ENCODE results near the gene ST7.

The ST7 gene

DNA sequence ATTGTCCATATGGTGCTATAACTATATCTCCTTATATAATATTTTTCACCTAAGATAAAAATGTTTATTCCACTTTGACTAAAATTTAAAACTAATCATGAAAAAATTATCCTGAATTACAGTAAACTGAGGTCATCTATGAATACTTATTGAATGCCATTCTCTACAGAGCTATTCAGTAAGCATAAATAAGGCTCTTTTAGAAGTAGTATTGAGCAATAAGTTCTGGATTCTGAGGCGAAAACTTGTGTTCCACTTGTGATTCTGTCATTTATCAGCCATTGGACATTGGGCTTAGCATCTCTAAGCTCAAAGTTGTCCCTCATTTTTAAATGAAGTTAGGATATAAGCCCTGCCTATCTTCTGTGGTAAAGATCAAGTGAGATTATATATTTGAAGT is 238.8 kb downstream of the ST7 start:
- Mint-ChIP-seq H3K4me1 (ENCODE audit: low read depth) (no peaks in the 10 kb centered on the region), H3K36me3 (ENCODE audit: low read depth) (no peaks in the 10 kb centered on the region), H3K9me3 (no peaks in the 10 kb centered on the region), H3K27ac (no peak overlapping the region), H3K27me3 (no peaks in the 10 kb centered on the region), H3K4me3 (no peak overlapping the region)

DNA sequence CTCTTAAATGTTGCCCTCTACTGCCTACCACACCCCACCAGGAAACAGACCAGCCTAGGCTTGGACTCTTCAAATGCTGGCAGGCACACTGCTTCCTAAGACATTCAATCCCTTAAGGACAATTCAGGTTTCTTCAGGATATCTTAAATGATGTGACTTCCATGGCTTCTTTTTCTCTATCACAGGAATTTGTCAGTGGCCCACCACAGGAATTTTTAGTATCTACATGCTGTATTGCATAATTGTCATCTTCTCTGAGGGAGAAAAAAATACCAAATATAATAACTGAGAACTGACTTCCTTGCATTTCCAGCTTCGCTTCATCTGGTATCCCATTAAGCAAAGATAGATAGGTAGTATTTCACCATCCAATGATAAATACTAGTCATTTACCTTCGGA is 240.3 kb downstream of the ST7 start:
- H3K27ac Mint-ChIP-seq, result no peak overlapping the region
- no peak overlapping the region for H3K4me3 Mint-ChIP-seq
- no peaks in the 10 kb centered on the region for H3K4me1 Mint-ChIP-seq (ENCODE audit: low read depth)
- H3K36me3 Mint-ChIP-seq (ENCODE audit: low read depth), result no peaks in the 10 kb centered on the region
- no peaks in the 10 kb centered on the region for H3K9me3 Mint-ChIP-seq
- no peaks in the 10 kb centered on the region for H3K27me3 Mint-ChIP-seq

DNA sequence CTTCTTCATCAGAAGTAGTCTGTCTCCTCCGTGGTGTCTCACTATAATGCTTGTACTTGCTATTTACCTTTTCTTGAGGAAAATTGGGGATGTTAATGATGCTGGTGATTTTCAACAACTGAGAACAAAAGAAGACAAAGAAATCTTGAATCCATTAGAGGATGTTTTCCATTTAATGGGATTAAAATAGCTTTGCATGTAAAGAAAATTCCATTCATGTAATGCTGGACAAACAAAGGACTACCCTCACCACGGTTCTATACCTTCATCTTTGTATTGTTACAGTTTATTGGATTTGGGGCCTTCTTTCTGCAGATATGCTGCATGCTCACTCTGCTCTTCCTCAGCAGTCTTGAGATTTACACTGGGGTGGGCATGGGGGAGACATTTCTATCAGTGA is 241.1 kb downstream of the ST7 start:
- H3K9me3 Mint-ChIP-seq, result no peaks in the 10 kb centered on the region
- H3K27ac Mint-ChIP-seq, result no peak overlapping the region
- no peaks in the 10 kb centered on the region for H3K27me3 Mint-ChIP-seq
- H3K4me1 Mint-ChIP-seq (ENCODE audit: low read depth), result no peaks in the 10 kb centered on the region
- no peaks in the 10 kb centered on the region for H3K36me3 Mint-ChIP-seq (ENCODE audit: low read depth)
- no peak overlapping the region for H3K4me3 Mint-ChIP-seq

DNA sequence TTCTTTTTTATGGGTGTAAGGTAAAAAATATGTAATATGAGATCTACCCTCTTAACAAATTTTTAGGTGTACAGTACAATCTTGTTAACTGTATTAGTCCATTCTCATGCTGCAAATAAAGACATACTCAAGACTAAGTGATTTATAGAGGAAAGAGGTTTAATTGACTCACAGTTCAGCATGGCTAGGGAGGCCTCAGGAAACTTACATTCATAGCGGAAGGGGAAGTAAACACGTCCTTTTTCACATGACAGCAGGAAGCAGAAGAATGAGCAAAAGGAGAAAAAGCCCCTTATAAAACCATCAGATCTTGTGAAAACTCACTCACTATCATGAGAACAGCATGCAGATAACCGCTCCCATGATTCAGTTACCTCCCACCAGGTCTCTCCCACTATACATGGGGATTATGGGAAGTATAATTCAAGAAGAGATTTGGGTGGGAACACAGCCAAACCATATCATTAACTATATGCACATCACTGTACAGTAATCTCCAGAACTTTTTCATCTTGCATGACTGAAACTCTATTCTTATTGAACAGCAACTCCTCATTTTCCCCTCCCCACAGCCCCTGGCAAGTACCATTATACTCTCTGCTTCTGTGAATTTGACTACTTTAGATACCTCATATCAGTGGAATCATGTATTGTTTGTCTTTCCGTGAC is 242.2 kb downstream of the ST7 start:
- H3K9me3 Mint-ChIP-seq, result no peaks in the 10 kb centered on the region
- H3K36me3 Mint-ChIP-seq (ENCODE audit: low read depth), result no peaks in the 10 kb centered on the region
- H3K27me3 Mint-ChIP-seq, result no peaks in the 10 kb centered on the region
- H3K4me3 Mint-ChIP-seq, result no peak overlapping the region
- H3K4me1 Mint-ChIP-seq (ENCODE audit: low read depth), result no peaks in the 10 kb centered on the region
- no peak overlapping the region for H3K27ac Mint-ChIP-seq

DNA sequence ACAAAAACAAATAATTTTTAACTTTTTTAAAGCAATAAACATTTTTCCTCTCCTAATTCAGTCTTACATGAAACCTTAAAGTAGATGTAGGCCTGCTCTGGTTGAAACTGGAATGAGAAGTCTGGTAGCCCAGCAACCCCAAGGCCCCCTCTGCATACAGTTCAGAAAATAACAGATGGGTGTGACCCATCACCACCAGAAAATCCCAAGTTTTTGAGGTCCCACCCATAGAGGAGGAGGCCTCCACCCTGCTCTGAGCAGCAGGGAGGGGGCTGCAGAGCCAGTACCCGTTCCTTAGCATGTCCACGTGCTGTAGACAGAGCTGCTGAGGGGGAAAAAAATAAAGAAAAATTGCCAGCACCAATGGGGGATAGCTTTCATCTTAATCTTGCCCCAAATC is 246.8 kb downstream of the ST7 start:
- Mint-ChIP-seq H3K27me3 (no peaks in the 10 kb centered on the region), H3K36me3 (ENCODE audit: low read depth) (no peaks in the 10 kb centered on the region), H3K4me1 (ENCODE audit: low read depth) (no peaks in the 10 kb centered on the region), H3K4me3 (no peak overlapping the region), H3K27ac (no peak overlapping the region), H3K9me3 (no peaks in the 10 kb centered on the region)

DNA sequence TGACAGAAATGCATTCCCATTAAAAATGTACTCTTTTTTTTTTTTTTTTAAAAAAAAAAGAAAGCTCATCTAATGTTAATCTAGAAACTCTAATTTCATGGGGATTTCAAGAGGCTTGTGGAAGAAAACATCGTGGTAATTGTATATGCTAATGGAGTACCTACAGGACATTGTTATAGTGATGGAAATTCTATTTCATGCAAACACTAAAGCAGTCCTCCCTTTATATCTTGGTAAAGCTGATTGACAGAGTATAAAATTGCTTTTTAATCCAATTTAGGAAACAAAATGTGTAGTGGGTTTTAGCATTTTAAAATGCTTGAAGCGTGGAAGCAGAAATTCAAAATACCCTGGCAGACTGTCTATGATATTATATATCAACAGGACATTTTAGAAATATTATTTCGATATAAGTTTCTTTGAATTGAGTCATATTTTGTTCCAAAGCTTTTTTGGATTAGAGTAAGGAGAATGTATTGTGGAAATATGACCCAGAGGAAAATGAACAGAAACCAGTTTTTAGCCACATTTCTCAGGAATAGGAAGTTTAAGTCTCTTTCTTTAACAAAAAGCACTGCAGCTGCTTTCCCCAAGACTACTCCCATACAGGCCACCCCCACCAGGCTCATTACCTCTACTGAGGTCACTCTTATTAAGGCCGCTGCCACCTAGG is 247.6 kb downstream of the ST7 start:
- Mint-ChIP-seq H3K27me3 (no peaks in the 10 kb centered on the region), H3K36me3 (ENCODE audit: low read depth) (no peaks in the 10 kb centered on the region), H3K4me1 (ENCODE audit: low read depth) (no peaks in the 10 kb centered on the region), H3K27ac (no peak overlapping the region), H3K4me3 (no peak overlapping the region), H3K9me3 (no peaks in the 10 kb centered on the region)

DNA sequence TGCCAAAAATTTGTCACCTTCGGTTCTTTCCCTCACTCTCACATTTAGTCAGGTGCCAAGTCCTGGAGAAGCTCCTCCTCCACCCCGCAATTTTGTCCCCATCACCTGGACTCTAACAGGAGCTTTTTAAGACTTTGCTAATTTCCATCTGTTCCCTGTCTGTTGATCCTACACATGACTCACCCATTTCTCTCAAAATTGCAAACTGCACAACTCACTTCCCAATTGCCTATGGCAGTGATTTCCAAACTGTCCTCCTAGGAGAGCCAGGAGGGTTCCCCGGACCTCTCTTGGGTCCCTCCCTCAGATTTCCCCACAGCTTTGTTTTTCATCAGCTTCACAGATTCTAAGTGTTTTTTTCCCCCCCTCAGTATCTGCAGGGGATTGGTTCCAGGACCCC is 249.2 kb downstream of the ST7 start:
- no peaks in the 10 kb centered on the region for H3K36me3 Mint-ChIP-seq (ENCODE audit: low read depth)
- H3K4me1 Mint-ChIP-seq (ENCODE audit: low read depth), result no peaks in the 10 kb centered on the region

DNA sequence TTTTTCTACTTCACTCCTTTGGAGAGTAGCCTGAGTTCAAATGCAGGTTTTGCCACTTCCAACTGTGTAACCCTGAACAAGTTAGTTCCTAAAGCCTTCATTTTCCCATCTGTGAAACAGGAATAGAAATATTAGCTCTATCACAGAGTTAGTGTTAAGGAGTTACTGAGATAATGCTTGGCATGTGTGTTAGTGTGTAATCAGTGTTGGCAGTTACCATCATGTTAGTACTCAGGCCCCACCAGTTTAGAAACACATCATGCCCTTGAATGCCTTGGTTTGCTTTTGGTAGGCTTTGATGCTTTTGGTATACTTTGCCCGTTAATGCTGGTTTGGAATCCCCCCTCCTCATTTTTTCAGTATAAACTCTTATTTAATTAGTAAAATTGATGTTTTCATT is 249.9 kb downstream of the ST7 start:
- Mint-ChIP-seq H3K27me3 (no peaks in the 10 kb centered on the region), H3K36me3 (ENCODE audit: low read depth) (no peaks in the 10 kb centered on the region), H3K9me3 (no peaks in the 10 kb centered on the region), H3K4me1 (ENCODE audit: low read depth) (no peaks in the 10 kb centered on the region), H3K4me3 (no peak overlapping the region), H3K27ac (no peak overlapping the region)

More for the DNA sequence above, 249.2 kb downstream of the ST7 start:
- Mint-ChIP-seq H3K9me3 (no peaks in the 10 kb centered on the region), H3K4me3 (no peak overlapping the region), H3K27me3 (no peaks in the 10 kb centered on the region), H3K27ac (no peak overlapping the region)

DNA sequence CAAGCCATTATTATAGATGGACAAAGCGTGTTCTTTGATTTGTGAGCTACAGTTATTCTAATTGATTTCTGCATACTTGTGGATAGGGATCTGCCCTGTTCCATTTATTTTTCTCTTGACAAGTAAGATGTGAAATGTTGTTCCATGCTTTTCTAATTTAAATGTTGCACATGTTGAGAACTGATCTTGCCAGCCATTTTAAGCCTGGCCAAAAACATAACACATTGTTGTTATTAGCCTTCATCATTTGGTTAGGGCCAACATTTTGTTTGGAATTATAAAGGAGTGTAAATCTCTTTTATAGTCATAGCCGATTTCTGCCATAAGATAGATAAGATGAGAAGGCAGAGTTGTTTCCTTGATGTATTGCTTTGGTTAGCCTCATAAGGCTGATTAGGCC is 252.6 kb downstream of the ST7 start:
- H3K36me3 Mint-ChIP-seq (ENCODE audit: low read depth), result peaks cover 3% of the 10 kb centered on the region
- H3K9me3 Mint-ChIP-seq, result no peaks in the 10 kb centered on the region
- H3K27ac Mint-ChIP-seq, result no peak overlapping the region
- H3K27me3 Mint-ChIP-seq, result no peaks in the 10 kb centered on the region
- H3K4me1 Mint-ChIP-seq (ENCODE audit: low read depth), result no peaks in the 10 kb centered on the region
- no peak overlapping the region for H3K4me3 Mint-ChIP-seq

DNA sequence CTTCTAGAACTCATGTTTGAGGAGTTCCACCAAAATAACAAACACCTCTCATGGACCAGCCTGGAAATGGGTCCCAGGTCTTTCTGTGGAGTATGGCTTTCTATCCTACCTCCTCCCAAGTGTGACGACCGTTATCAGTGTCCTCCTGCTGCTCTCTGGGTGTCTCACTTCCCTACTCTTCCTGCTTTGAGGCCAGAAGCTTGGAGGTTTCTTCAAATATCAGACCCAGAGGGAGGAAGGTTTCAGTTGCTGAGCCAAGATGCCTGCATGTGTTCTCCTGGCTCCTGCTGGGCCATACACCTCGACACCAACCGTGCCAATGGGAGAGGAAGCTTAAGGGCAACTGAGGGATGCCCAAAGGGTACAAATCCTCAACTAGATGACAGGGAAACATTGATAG is 255.0 kb downstream of the ST7 start:
- no peaks in the 10 kb centered on the region for H3K4me1 Mint-ChIP-seq (ENCODE audit: low read depth)
- H3K27me3 Mint-ChIP-seq, result no peaks in the 10 kb centered on the region
- H3K4me3 Mint-ChIP-seq, result no peak overlapping the region
- H3K9me3 Mint-ChIP-seq, result no peaks in the 10 kb centered on the region
- no peak overlapping the region for H3K27ac Mint-ChIP-seq
- H3K36me3 Mint-ChIP-seq (ENCODE audit: low read depth), result peaks cover 3% of the 10 kb centered on the region

DNA sequence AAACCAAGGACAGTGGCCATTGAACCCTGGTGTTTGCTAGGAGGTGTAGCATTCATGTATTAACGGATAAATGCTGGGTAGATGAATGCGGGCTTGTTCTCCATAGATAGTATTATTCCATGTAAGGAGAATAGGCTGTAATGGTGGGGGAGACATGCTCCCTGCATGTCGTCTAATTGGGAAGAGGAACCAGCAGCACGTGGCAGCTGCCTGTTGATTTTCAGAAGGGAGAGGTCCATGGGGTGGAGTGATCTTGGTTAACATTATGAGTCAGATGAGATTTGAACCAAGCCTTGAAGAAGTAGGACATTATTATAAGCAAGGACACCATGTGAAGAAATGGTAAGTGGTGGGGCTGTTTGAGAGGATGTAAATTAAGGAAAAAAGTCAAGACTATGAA is 257.1 kb downstream of the ST7 start:
- H3K36me3 Mint-ChIP-seq (ENCODE audit: low read depth), result peaks cover 3% of the 10 kb centered on the region
- H3K4me1 Mint-ChIP-seq (ENCODE audit: low read depth), result no peaks in the 10 kb centered on the region
- H3K27ac Mint-ChIP-seq, result no peak overlapping the region
- no peaks in the 10 kb centered on the region for H3K9me3 Mint-ChIP-seq
- no peaks in the 10 kb centered on the region for H3K27me3 Mint-ChIP-seq
- H3K4me3 Mint-ChIP-seq, result no peak overlapping the region

DNA sequence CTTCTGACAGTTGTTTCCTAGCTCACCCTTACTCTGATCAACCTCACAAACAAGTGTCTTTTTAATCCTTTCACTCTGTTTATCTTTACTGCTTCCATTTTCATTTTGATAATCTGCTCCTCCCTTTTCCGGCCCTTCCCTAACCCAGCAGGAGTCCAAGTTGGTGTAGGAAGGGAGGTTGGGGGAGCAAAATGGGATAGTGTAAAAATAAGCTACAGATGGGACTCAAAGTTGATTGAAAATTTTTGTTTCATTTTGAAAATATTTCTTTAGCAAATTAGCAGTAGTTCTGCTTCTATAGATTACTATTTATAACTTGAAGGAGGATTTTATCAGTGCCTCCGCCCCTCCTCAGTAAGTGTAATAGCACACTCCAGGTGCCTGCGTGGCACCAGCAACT is 257.6 kb downstream of the ST7 start:
- Mint-ChIP-seq H3K27me3 (no peaks in the 10 kb centered on the region), H3K4me1 (ENCODE audit: low read depth) (no peaks in the 10 kb centered on the region), H3K36me3 (ENCODE audit: low read depth) (peaks cover 3% of the 10 kb centered on the region), H3K27ac (no peak overlapping the region), H3K9me3 (no peaks in the 10 kb centered on the region), H3K4me3 (no peak overlapping the region)

DNA sequence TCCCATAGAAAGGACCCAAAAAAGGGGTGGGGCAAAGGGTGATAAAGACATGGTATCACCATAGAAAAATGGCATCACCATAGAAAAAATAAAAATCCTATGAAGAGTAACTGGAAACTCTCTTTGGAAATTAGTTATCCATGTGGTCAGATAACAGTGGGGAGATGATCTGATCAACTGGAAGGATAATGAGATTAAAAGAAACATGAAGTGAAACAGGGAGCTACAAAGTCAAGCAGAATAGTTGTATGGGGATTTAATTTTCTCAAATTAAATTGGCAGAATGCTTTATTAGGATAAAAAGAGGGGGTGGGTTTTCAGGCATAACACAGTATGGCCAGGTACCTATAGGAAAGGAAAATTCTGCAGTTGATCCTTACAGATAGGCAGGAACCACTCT is 258.3 kb downstream of the ST7 start:
- Mint-ChIP-seq H3K27me3 (no peaks in the 10 kb centered on the region), H3K4me1 (ENCODE audit: low read depth) (no peaks in the 10 kb centered on the region), H3K9me3 (no peaks in the 10 kb centered on the region), H3K36me3 (ENCODE audit: low read depth) (peaks cover 3% of the 10 kb centered on the region), H3K27ac (no peak overlapping the region), H3K4me3 (no peak overlapping the region)

DNA sequence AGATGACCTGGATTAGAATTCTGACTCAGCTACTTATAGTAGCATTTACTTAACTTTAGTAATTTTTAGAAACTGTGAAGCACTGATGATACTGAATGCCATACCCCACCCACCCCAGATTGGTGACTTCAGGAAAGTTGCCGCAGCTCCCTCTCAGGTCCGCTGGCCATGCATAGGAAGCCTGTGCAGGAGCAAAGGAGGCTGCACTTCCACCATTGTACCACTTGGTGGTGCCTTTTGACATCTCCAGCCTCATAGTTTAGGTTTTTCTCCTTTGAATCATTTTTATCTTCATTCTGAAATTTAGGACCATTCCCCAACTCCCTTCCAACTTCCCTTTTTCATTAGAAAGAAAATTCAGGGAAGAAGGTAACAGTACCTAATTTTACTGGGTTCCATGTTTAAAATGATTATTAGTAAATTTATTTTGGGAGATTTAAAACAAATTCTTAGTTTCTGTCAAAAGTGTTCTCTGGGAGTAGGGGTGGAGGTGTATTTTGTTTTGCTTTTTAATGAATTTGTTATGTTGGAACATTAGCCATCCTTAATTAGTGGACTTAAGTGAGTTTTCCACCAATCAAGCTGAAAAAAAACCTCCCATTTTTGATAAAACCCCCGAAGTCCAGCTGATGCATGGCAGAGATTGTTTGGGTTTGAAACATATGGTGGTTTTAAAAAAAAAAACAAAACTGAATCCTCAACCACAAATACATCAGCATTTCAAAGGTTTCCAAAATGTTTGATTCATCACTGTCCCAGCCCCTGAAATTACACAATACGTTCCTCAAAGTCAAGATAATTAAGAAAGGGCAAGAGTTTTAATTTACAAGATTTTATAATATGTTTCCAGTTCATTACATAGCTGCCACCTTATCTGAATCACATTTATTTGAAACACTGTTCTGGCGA is 259.9 kb downstream of the ST7 start:
- H3K36me3 Mint-ChIP-seq (ENCODE audit: low read depth), result peaks cover 3% of the 10 kb centered on the region
- H3K4me3 Mint-ChIP-seq, result no peak overlapping the region
- H3K27ac Mint-ChIP-seq, result no peak overlapping the region
- H3K9me3 Mint-ChIP-seq, result no peaks in the 10 kb centered on the region
- no peaks in the 10 kb centered on the region for H3K4me1 Mint-ChIP-seq (ENCODE audit: low read depth)
- H3K27me3 Mint-ChIP-seq, result no peaks in the 10 kb centered on the region

DNA sequence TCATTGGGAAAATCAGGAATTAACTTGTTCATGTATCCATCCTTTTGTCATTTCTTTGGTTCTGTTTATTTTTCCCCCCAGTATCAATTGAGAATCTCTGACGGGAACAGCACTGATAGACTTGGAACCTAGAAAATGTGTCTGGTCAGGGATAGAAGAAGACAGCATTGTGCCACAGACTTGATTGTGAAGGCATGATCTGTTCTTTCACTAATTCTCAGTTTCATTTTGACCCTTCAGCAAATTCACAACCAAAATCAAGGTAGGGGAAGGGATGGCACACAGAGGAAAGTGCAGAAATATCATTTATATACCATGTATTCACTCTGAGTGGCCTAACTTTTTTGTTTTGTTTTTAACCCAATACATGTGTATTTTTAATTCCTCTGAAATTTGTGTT is 262.7 kb downstream of the ST7 start:
- Mint-ChIP-seq H3K4me1 (ENCODE audit: low read depth) (no peaks in the 10 kb centered on the region), H3K27me3 (no peaks in the 10 kb centered on the region), H3K9me3 (no peaks in the 10 kb centered on the region), H3K4me3 (no peak overlapping the region), H3K27ac (no peak overlapping the region), H3K36me3 (ENCODE audit: low read depth) (no peaks in the 10 kb centered on the region)
